MM.1S (cell line): ENCODE data around the gene PCGF3.

Source experiments
- DNase-seq: peaks from one replicate; pipeline ENCODE4 v3.0.0-alpha.2; 2015
- H2AFZ ChIP-seq: fragments of 300-600 bp; sonication (generic); 2 replicates; pipeline ENCODE4 v1.6.0; 2016; ENCODE audit warnings: antibody characterized with exemption, low read length
- H3F3A ChIP-seq: fragments of 300-600 bp; sonication (generic); 2 replicates; pipeline ENCODE4 v1.6.1; 2016; ENCODE audit warnings: mild to moderate bottlenecking, antibody characterized with exemption, low read length, moderate library complexity, mixed read lengths; ENCODE audit not compliant: insufficient read depth
- H3K27ac ChIP-seq: fragments of 300-600 bp; sonication (generic); 2 replicates; pipeline ENCODE4 v1.5.1; 2016; ENCODE audit warnings: mild to moderate bottlenecking, low read length
- H3K27me3 ChIP-seq: fragments of 300-600 bp; sonication (generic); replicated peaks from 2 replicates; pipeline ENCODE4 v1.6.0; 2016; ENCODE audit warnings: low read length; ENCODE audit not compliant: insufficient read depth
- H3K36me3 ChIP-seq: fragments of 300-600 bp; sonication (generic); replicated peaks from 2 replicates; pipeline ENCODE4 v1.6.1; 2016; ENCODE audit warnings: mild to moderate bottlenecking, low read length, mixed read lengths; ENCODE audit not compliant: insufficient read depth
- H3K4me1 ChIP-seq: fragments of 300-600 bp; sonication (generic); 2 replicates; pipeline ENCODE4 v1.6.1; 2016; ENCODE audit warnings: low read length, mixed read lengths
- H3K4me2 ChIP-seq: fragments of 300-600 bp; sonication (generic); 2 replicates; pipeline ENCODE4 v1.6.0; 2016; ENCODE audit warnings: low read depth, low read length
- H3K4me3 ChIP-seq: fragments of 300-600 bp; sonication (generic); 2 replicates; pipeline ENCODE4 v1.5.1; 2016; ENCODE audit warnings: low read length, mixed read lengths
- H3K79me2 ChIP-seq: fragments of 300-600 bp; sonication (generic); 2 replicates; pipeline ENCODE4 v1.6.1; 2016; ENCODE audit warnings: mixed run types, low read length, mixed read lengths
- H3K9ac ChIP-seq: fragments of 300-600 bp; sonication (generic); 2 replicates; pipeline ENCODE4 v1.6.1; 2016; ENCODE audit warnings: low read length, mixed read lengths
- H3K9me2 ChIP-seq: fragments of 300-600 bp; sonication (generic); replicated peaks from 2 replicates; pipeline ENCODE4 v1.6.1; 2016; ENCODE audit warnings: mild to moderate bottlenecking, low read length, mixed read lengths; ENCODE audit not compliant: insufficient read depth
- H3K9me3 ChIP-seq: fragments of 300-600 bp; sonication (generic); replicated peaks from 2 replicates; pipeline ENCODE4 v1.6.1; 2016; ENCODE audit warnings: mild to moderate bottlenecking, low read length, mixed read lengths; ENCODE audit not compliant: insufficient read depth
- H4K20me1 ChIP-seq: fragments of 300-600 bp; sonication (generic); 2 replicates; pipeline ENCODE4 v1.6.1; 2016; ENCODE audit warnings: mild to moderate bottlenecking, low read length, moderate library complexity, mixed read lengths; ENCODE audit not compliant: insufficient read depth
- CTCF ChIP-seq: fragments of 300-600 bp; sonication (generic); IDR thresholded peaks from 2 replicates; pipeline ENCODE4 v1.5.1; 2016; ENCODE audit warnings: antibody characterized with exemption, low read length, mixed read lengths
- EZH2 ChIP-seq: fragments of 300-600 bp; sonication (generic); optimal IDR thresholded peaks from 2 replicates; pipeline ENCODE3; 2017; ENCODE audit warnings: low read depth, mild to moderate bottlenecking, antibody characterized with exemption, low read length, mixed read lengths
- EZH2phosphoT487 ChIP-seq: fragments of 300-600 bp; sonication (generic); IDR thresholded peaks from 2 replicates; pipeline ENCODE4 v1.6.1; 2018; ENCODE audit warnings: antibody characterized with exemption, low read length

PCGF3 gene

GRCh38 chr4:815464-816146, 110.0 kb downstream of the PCGF3 start:
- H2AFZ ChIP-seq: no peak overlapping the region
- H3K36me3 ChIP-seq: no peaks in the 10 kb centered on the region
- no peaks in the 10 kb centered on the region for H3K79me2 ChIP-seq
- TF ChIP-seq EZH2phosphoT487: no peak
- TF ChIP-seq CTCF: no peak
- TF ChIP-seq EZH2: no peak
- no peaks in the 10 kb centered on the region for H3F3A ChIP-seq
- H3K4me1 ChIP-seq: no peaks in the 10 kb centered on the region
- H3K4me3 ChIP-seq: no peak overlapping the region
- no peaks in the 10 kb centered on the region for H3K9me2 ChIP-seq
- no peaks in the 10 kb centered on the region for H4K20me1 ChIP-seq
- no peak for DNase-seq
- no peak overlapping the region for H3K9ac ChIP-seq
- no peak overlapping the region for H3K4me2 ChIP-seq
- no peak overlapping the region for H3K27ac ChIP-seq
- no peaks in the 10 kb centered on the region for H3K9me3 ChIP-seq
- H3K27me3 ChIP-seq: no peaks in the 10 kb centered on the region

GRCh38 chr4:818106-818921, 112.7 kb downstream of the PCGF3 start:
- Histone ChIP-seq H3K9me2 (no peaks in the 10 kb centered on the region), H3K4me2 (no peak overlapping the region), H3K4me1 (no peaks in the 10 kb centered on the region), H3K27ac (no peak overlapping the region), H3K9ac (no peak overlapping the region), H3K4me3 (no peak overlapping the region), H3K27me3 (no peaks in the 10 kb centered on the region), H3K79me2 (no peaks in the 10 kb centered on the region), H4K20me1 (no peaks in the 10 kb centered on the region), H2AFZ (no peak overlapping the region), H3F3A (no peaks in the 10 kb centered on the region), H3K36me3 (no peaks in the 10 kb centered on the region), H3K9me3 (no peaks in the 10 kb centered on the region)
- TF ChIP-seq CTCF (no peak), EZH2 (no peak), EZH2phosphoT487 (no peak)
- no peak for DNase-seq

- DNase-seq: no peak
- Histone ChIP-seq H3K9ac (no peak overlapping the region), H3K27ac (no peak overlapping the region), H2AFZ (no peak overlapping the region), H3K9me3 (no peaks in the 10 kb centered on the region), H3F3A (no peaks in the 10 kb centered on the region), H4K20me1 (no peaks in the 10 kb centered on the region), H3K4me2 (no peak overlapping the region), H3K4me1 (no peaks in the 10 kb centered on the region), H3K9me2 (no peaks in the 10 kb centered on the region), H3K4me3 (no peak overlapping the region), H3K27me3 (no peaks in the 10 kb centered on the region), H3K79me2 (no peaks in the 10 kb centered on the region), H3K36me3 (no peaks in the 10 kb centered on the region)
- TF ChIP-seq EZH2: no peak
- no peak for TF ChIP-seq CTCF
- TF ChIP-seq EZH2phosphoT487: no peak
These were observed 114.0 kb downstream of the PCGF3 start for GRCh38 chr4:819401-820229.
